ENCODE results near the gene DDX17.

The DDX17 gene

GRCh38 chr22:38510416-38510970 is 4.4 kb upstream of the DDX17 start:
- H3K4me3 ChIP-seq (ENCODE audit: low read length), result no peak overlapping the region
- no peaks in the 10 kb centered on the region for H3K36me3 ChIP-seq (ENCODE audit: control insufficient read depth, low read depth, low read length)
- no peak overlapping the region for H3K9ac ChIP-seq (ENCODE audit: low read length)
- no peak overlapping the region for H3K27ac ChIP-seq (ENCODE audit: low read length)
- H3K4me1 ChIP-seq (ENCODE audit: control insufficient read depth, low read depth, low read length), result peaks cover 18% of the 10 kb centered on the region
- no peaks in the 10 kb centered on the region for H3K9me3 ChIP-seq (ENCODE audit: control insufficient read depth, low read depth, low read length)
- H3K27me3 ChIP-seq (ENCODE audit: control insufficient read depth, insufficient read depth, low read length), result no peaks in the 10 kb centered on the region

- H3K27me3 ChIP-seq (ENCODE audit: control insufficient read depth, insufficient read depth, low read length), result no peaks in the 10 kb centered on the region
- peaks cover 27% of the 10 kb centered on the region for H3K4me1 ChIP-seq (ENCODE audit: control insufficient read depth, low read depth, low read length)
- peaks cover 33% of the 10 kb centered on the region for H3K36me3 ChIP-seq (ENCODE audit: control insufficient read depth, low read depth, low read length)
- peak overlapping the region; percentile 99 for H3K9ac ChIP-seq (ENCODE audit: low read length)
- peak overlapping the region; percentile 97 for H3K4me3 ChIP-seq (ENCODE audit: low read length)
- no peaks in the 10 kb centered on the region for H3K9me3 ChIP-seq (ENCODE audit: control insufficient read depth, low read depth, low read length)
- peak overlapping the region; percentile 97 for H3K27ac ChIP-seq (ENCODE audit: low read length)
Measured at GRCh38 chr22:38505541-38506117, 482 bp downstream of the DDX17 start.

- Histone ChIP-seq H3K9ac (ENCODE audit: low read length) (peak overlapping the region; percentile 99), H3K9me3 (ENCODE audit: control insufficient read depth, low read depth, low read length) (no peaks in the 10 kb centered on the region), H3K4me3 (ENCODE audit: low read length) (peak overlapping the region; percentile 97), H3K27ac (ENCODE audit: low read length) (peak overlapping the region; percentile 97), H3K4me1 (ENCODE audit: control insufficient read depth, low read depth, low read length) (peaks cover 27% of the 10 kb centered on the region), H3K36me3 (ENCODE audit: control insufficient read depth, low read depth, low read length) (peaks cover 39% of the 10 kb centered on the region), H3K27me3 (ENCODE audit: control insufficient read depth, insufficient read depth, low read length) (no peaks in the 10 kb centered on the region)
Measured at GRCh38 chr22:38504731-38505540, 1.2 kb downstream of the DDX17 start.

DNA sequence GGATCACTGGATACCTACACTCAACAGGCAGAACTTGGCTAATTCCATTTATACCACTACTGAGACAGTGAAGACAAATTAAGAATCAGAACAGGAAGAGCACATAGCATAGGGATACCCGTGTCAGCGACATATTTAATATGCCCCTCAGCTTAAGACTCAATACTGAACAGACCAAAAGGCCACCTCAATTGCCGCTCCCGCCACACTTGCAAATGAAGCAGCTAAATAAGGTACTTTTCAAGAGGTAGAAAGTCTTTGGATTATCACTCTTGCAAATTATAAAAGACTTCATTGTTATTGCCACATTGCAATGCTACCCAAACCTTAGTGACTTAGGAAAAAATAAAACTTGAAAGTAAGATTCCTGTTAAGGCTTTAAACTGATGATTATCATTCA is 3.1 kb downstream of the DDX17 start:
- Histone ChIP-seq H3K4me3 (ENCODE audit: low read length) (peak overlapping the region; percentile 97), H3K36me3 (ENCODE audit: control insufficient read depth, low read depth, low read length) (peaks cover 58% of the 10 kb centered on the region), H3K4me1 (ENCODE audit: control insufficient read depth, low read depth, low read length) (peaks cover 27% of the 10 kb centered on the region), H3K9me3 (ENCODE audit: control insufficient read depth, low read depth, low read length) (no peaks in the 10 kb centered on the region), H3K27ac (ENCODE audit: low read length) (no peak overlapping the region), H3K27me3 (ENCODE audit: control insufficient read depth, insufficient read depth, low read length) (no peaks in the 10 kb centered on the region), H3K9ac (ENCODE audit: low read length) (peak overlapping the region; percentile 99)

DNA sequence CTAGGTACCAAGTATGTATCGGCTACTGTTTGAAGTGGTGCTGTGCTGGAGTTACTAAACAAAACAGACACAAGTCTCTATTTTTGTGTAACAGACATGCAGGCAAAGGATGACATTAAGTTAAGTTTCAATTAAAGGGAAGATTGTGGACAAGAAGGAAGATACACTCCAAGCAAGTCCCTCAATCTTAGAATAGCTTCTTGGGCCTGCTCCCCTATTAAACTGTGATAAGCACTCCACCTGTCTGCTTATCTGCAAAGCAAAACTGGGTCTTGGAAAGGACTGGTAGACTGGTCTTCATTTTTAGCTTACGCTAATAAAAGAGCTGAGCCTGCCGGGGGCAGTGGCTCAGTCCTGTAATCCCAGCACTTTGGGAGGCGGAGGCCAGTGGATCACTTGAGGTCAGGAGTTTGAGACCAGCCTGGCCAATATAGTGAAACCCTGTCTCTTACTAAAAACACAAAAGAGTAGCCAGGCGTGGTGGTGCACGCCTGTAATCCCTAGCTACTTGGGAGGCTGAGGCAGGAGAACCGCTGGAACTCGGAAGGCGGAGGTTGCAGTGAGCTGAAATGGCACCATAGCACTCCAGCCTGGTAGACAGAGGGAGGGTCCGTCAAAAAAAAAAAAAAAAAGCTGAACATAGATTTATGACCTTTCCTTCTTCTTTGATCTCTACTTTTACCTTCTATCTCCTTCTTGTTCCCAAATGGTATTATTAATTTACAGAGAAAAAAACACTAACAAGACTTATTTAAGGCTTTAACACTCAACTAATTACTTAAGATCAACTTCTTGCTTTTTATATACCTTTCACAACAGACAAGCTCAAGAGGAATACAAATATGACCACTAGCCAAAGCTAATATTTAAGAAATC is 4.1 kb downstream of the DDX17 start:
- H3K27ac ChIP-seq (ENCODE audit: low read length), result no peak overlapping the region
- H3K9ac ChIP-seq (ENCODE audit: low read length), result no peak overlapping the region
- peaks cover 22% of the 10 kb centered on the region for H3K4me1 ChIP-seq (ENCODE audit: control insufficient read depth, low read depth, low read length)
- no peaks in the 10 kb centered on the region for H3K27me3 ChIP-seq (ENCODE audit: control insufficient read depth, insufficient read depth, low read length)
- peak overlapping the region; percentile 97 for H3K4me3 ChIP-seq (ENCODE audit: low read length)
- H3K36me3 ChIP-seq (ENCODE audit: control insufficient read depth, low read depth, low read length), result peaks cover 64% of the 10 kb centered on the region
- no peaks in the 10 kb centered on the region for H3K9me3 ChIP-seq (ENCODE audit: control insufficient read depth, low read depth, low read length)

- H3K27me3 ChIP-seq (ENCODE audit: control insufficient read depth, insufficient read depth, low read length), result no peaks in the 10 kb centered on the region
- H3K27ac ChIP-seq (ENCODE audit: low read length), result no peak overlapping the region
- no peak overlapping the region for H3K4me3 ChIP-seq (ENCODE audit: low read length)
- H3K4me1 ChIP-seq (ENCODE audit: control insufficient read depth, low read depth, low read length), result peaks cover 2% of the 10 kb centered on the region
- H3K9me3 ChIP-seq (ENCODE audit: control insufficient read depth, low read depth, low read length), result no peaks in the 10 kb centered on the region
- no peak overlapping the region for H3K9ac ChIP-seq (ENCODE audit: low read length)
- peaks cover 93% of the 10 kb centered on the region for H3K36me3 ChIP-seq (ENCODE audit: control insufficient read depth, low read depth, low read length)
Measured at GRCh38 chr22:38497869-38498268, 8.2 kb downstream of the DDX17 start.

DNA sequence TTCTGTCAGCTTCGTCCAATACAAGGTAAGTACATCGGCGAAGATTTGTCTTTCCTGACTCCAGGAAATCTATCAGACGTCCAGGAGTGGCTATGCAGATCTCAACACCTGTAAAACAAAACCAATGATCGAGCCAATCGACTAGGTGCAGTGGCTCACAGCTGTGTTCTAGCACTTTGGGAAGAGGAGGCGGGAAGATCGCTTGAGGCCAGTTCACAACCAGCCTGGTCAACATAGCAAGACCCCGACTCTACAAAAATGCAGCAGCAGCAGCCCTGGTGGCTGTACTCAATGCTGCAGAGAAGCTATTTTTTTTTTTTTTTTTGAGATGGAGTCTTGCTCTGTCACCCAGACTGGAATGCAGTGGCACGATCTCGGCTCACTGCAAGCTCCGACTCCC is 11.2 kb downstream of the DDX17 start:
- Histone ChIP-seq H3K27me3 (ENCODE audit: control insufficient read depth, insufficient read depth, low read length) (no peaks in the 10 kb centered on the region), H3K36me3 (ENCODE audit: control insufficient read depth, low read depth, low read length) (peaks cover 96% of the 10 kb centered on the region), H3K9ac (ENCODE audit: low read length) (no peak overlapping the region), H3K9me3 (ENCODE audit: control insufficient read depth, low read depth, low read length) (no peaks in the 10 kb centered on the region), H3K4me3 (ENCODE audit: low read length) (no peak overlapping the region), H3K4me1 (ENCODE audit: control insufficient read depth, low read depth, low read length) (peaks cover 3% of the 10 kb centered on the region), H3K27ac (ENCODE audit: low read length) (no peak overlapping the region)

- peaks cover 5% of the 10 kb centered on the region for H3K4me1 ChIP-seq (ENCODE audit: control insufficient read depth, low read depth, low read length)
Measured at GRCh38 chr22:38494498-38494897, 11.6 kb downstream of the DDX17 start.

GRCh38 chr22:38491707-38492348 is 14.3 kb downstream of the DDX17 start:
- Histone ChIP-seq H3K36me3 (ENCODE audit: control insufficient read depth, low read depth, low read length) (peaks cover 100% of the 10 kb centered on the region), H3K9me3 (ENCODE audit: control insufficient read depth, low read depth, low read length) (no peaks in the 10 kb centered on the region), H3K27ac (ENCODE audit: low read length) (no peak overlapping the region)

More at GRCh38 chr22:38494498-38494897, 11.6 kb downstream of the DDX17 start:
- H3K4me3 ChIP-seq (ENCODE audit: low read length), result no peak overlapping the region
- H3K27me3 ChIP-seq (ENCODE audit: control insufficient read depth, insufficient read depth, low read length), result no peaks in the 10 kb centered on the region
- H3K9me3 ChIP-seq (ENCODE audit: control insufficient read depth, low read depth, low read length), result no peaks in the 10 kb centered on the region
- no peak overlapping the region for H3K27ac ChIP-seq (ENCODE audit: low read length)
- H3K36me3 ChIP-seq (ENCODE audit: control insufficient read depth, low read depth, low read length), result peaks cover 96% of the 10 kb centered on the region
- H3K9ac ChIP-seq (ENCODE audit: low read length), result no peak overlapping the region

GRCh38 chr22:38490915-38491314 is 15.2 kb downstream of the DDX17 start:
- H3K27ac ChIP-seq (ENCODE audit: low read length), result no peak overlapping the region
- H3K36me3 ChIP-seq (ENCODE audit: control insufficient read depth, low read depth, low read length), result peaks cover 100% of the 10 kb centered on the region

More at GRCh38 chr22:38491707-38492348, 14.3 kb downstream of the DDX17 start:
- Histone ChIP-seq H3K27me3 (ENCODE audit: control insufficient read depth, insufficient read depth, low read length) (no peaks in the 10 kb centered on the region), H3K4me1 (ENCODE audit: control insufficient read depth, low read depth, low read length) (peaks cover 5% of the 10 kb centered on the region), H3K4me3 (ENCODE audit: low read length) (no peak overlapping the region), H3K9ac (ENCODE audit: low read length) (no peak overlapping the region)

DNA sequence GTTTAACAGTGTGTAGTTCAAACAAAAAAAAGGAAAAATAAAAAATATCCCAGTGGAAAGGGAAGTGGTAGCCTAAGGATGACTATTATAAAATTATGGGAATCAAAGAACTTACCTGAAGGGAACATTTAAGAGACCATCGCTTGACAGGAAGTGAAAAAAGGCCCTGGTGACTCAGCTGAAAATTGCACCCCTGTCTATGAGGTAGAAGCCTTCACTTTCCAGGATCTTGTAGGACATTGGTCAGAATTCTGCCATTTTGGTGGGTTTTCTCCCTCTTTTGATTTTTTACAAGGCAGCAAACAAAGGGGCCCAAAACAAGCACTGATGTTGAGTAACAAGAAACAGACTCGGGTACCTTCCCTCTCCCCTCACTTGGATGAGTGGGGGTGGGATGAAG is 15.6 kb downstream of the DDX17 start:
- no peak overlapping the region for H3K9ac ChIP-seq (ENCODE audit: low read length)

More at GRCh38 chr22:38490915-38491314, 15.2 kb downstream of the DDX17 start:
- no peak overlapping the region for H3K4me3 ChIP-seq (ENCODE audit: low read length)
- H3K27me3 ChIP-seq (ENCODE audit: control insufficient read depth, insufficient read depth, low read length), result no peaks in the 10 kb centered on the region
- no peak overlapping the region for H3K9ac ChIP-seq (ENCODE audit: low read length)
- H3K9me3 ChIP-seq (ENCODE audit: control insufficient read depth, low read depth, low read length), result no peaks in the 10 kb centered on the region
- peaks cover 5% of the 10 kb centered on the region for H3K4me1 ChIP-seq (ENCODE audit: control insufficient read depth, low read depth, low read length)

More for the DNA sequence above, 15.6 kb downstream of the DDX17 start:
- H3K4me3 ChIP-seq (ENCODE audit: low read length), result no peak overlapping the region
- H3K9me3 ChIP-seq (ENCODE audit: control insufficient read depth, low read depth, low read length), result no peaks in the 10 kb centered on the region
- H3K27me3 ChIP-seq (ENCODE audit: control insufficient read depth, insufficient read depth, low read length), result no peaks in the 10 kb centered on the region
- H3K36me3 ChIP-seq (ENCODE audit: control insufficient read depth, low read depth, low read length), result peaks cover 99% of the 10 kb centered on the region
- no peak overlapping the region for H3K27ac ChIP-seq (ENCODE audit: low read length)
- H3K4me1 ChIP-seq (ENCODE audit: control insufficient read depth, low read depth, low read length), result peaks cover 5% of the 10 kb centered on the region

Data from iPS-18a (cell line).